GM19025 (cell line): ENCODE measurements around the gene TFIP11.

ENCODE experiments used
- ATAC-seq: cut with Tn5 transposase; IDR thresholded peaks from one replicate; pipeline ENCODE4 v1.9.1; 2021; ENCODE audit warnings: mild to moderate bottlenecking, low read depth, moderate library complexity; ENCODE audit not compliant: unreplicated experiment

The TFIP11 gene

DNA sequence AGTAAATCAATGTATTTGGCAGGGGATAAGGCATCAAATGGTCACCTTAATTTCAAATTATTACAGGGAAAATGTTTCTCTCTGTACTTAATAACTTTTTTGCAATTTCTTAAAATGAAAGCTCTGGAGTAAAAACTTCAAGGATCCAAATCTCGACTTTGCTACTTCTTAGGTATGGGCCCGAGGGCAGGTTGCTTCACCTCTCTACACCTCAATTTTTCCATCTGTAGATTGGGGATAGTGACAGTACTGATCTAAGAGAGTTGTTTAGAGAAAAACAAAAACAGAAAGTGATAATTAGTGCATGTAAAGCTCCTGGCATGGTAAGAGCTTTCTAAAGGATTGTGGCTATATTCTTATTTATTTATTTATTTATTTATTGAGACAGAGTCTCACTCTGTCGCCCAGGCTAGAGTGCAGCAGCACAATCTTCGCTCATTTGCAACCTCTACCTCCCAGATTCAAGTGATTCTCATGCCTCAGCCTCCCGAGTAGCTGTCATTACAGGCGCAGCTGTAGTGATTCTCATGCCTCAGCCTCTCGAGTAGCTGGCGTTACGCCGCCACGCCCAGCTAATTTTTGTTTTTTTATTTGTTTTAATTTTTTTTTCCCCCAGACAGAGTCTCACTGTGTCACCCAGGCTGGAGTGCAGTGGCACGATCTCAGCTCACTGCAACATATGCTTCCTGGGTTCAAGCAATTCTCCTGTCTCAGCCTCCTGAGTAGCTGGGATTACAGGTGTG, 2.3 kb upstream of the TFIP11 start:
- no peak for ATAC-seq

GRCh38 chr22:26513838-26514237, 1.6 kb upstream of the TFIP11 start:
- ATAC-seq: no peak

DNA sequence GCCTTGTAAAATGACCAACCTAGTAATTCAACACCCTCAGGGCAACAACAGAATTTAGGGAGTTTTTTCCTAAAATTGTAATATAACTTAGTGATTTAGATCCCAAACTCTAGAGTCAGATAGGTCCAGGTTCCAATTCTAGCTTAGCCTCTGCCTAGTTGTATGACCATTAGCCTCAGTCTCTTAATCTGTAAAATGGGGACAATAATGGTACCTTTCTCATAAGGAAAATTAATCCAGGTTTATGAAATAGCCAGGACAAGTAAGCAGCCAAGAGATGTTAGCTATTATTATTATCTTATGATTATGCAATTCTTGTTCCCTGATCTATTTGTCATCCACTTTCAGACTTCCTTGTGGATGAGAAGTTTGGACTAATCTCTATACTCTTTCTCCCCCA, 4.1 kb downstream of the TFIP11 start:
- ATAC-seq: no peak

DNA sequence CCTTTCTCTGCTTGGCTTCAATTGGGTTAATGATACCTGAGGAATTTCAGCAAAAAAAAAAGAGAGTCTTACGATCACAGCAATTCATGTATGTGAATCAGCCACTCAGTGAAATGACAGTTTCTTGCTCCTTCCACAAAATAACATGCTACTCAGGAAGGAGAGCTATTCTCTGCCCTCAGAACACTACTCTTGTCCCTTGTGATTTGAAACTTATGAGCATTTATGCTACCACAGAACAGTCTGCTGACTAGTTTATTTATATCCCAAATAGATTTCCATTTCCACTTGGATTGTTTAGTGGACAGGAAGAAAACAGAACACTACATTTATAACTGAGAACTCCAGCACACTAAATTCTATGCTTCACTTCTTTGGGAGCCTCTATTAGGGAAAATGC, 8.5 kb downstream of the TFIP11 start:
- no peak for ATAC-seq

- no peak for ATAC-seq
Observed at GRCh38 chr22:26502688-26503561, 9.3 kb downstream of the TFIP11 start.

DNA sequence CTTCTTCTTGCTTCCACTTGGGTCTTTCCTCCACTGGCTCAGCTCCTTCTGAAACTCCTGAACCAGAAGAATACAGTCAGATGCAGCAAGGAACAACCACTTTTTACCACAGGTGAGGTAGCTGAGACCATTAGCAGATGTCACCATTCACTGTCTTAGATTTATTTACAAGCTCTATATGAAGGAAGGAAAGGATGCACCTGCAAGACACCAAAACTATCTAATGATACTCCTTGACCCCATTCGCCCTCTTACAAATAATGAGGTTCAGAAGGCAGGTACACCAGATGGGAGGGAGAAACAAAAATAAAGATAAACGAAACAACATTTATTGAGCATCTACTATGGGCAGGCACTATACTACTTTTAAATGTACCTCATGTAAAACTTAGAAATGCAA, 10.3 kb downstream of the TFIP11 start:
- no peak for ATAC-seq

GRCh38 chr22:26499188-26499703, 13.0 kb downstream of the TFIP11 start:
- ATAC-seq: no peak

GRCh38 chr22:26496456-26496855, 15.8 kb downstream of the TFIP11 start:
- no peak for ATAC-seq

DNA sequence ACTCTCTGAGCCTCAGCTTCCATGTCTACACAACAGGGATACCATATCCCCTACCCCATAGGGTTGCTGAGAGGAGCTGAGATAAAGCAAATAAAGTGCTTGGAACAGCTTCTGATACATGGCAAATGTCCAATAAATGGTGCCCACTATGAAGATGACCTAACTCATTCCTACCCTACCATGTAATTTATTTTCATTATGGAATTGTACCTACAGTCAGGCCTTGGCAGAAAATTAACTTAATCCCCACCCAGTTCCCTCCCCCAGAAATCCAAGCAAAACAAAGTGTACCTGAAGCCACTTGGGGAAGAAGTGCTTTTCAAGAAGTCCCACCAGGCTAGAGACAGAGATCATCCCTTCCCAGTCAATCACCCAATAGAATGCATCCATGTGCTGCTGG, 17.8 kb downstream of the TFIP11 start:
- ATAC-seq: no peak

- ATAC-seq: no peak
Observed at GRCh38 chr22:26492220-26492619, 20.1 kb downstream of the TFIP11 start.

DNA sequence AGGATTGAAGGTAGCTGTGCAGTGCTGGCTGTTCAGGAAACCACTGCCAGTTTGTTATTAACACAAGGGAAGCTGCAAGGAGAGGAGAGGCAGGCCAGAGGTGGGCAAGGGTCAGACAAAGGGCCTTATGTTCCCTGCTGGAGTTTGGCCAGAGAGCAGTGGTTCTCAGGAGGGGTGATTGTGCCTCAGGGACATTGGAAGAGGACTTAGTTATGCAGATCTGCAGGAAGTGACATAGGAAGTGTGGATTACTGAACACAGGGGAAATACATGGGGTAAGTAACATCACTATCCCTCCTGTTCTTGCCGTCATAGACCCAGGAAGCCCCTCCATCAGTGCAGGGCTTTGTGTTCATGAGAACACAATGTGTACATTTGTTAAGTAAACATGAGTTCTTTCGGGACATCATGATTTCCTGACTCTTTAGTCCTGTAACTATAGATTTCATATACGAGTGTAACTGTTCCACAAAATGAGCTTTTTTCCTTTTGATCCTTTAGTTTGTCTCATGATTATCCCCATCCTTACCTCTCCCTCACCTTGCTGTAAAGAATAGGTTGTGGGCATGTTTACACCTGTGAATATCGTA, 22.7 kb downstream of the TFIP11 start:
- ATAC-seq: no peak

DNA sequence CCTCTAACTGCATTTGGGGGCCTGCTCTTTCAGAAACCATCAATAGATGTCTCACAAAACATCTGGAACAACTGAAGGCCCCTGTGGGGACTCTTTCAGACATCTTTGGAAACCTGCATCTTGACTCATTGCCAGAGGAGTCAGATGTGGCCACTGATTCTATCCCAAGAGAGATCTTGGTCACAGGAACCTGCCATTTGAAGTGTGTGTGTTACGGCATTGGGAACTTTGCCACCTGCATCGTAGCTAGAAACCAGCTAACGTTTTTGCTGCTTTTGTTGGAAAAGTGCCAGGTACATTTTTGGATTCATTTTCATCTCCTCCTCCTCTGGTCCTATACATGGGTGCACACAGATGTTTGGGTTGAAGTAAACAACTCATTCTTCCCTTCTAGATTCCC, 24.3 kb downstream of the TFIP11 start:
- ATAC-seq: no peak

DNA sequence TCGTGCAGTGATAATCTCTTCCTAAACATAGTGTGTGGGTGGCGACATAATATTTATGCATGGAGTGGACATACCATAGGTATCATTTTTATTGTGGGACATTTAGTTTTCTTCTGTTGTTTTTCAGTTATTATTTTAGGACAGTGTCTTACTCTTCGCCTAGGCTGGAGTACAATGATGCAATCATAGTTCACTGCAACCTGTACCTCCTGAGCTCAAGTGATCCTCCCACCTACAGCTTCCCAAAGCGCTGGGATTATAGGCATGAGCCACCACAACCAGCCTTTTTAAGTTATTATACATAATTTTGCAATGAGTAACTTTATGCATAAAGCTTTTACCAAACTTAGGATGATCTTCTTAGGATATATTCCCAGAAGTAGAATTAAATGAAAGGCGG, 25.9 kb downstream of the TFIP11 start:
- ATAC-seq: no peak

- no peak for ATAC-seq
Observed at GRCh38 chr22:26485806-26486390, 26.4 kb downstream of the TFIP11 start.

- no peak for ATAC-seq
Observed at GRCh38 chr22:26485013-26485412, 27.3 kb downstream of the TFIP11 start.

DNA sequence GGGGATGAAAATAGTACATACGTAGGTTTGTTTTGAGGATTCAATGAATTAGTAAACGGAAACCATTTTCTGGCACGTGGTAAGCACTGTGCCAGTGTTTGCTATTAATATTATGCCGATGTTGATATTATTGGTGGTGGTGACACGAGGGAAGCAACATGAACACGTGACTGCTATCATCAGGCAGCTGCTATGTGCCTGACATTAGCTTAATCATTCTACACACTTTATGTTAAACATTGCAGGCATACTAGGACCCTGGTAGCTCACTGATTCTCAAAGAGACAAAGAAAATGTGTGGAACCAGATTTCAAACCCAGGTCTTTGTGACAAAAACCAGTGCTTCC, 27.9 kb downstream of the TFIP11 start:
- no peak for ATAC-seq

GRCh38 chr22:26483439-26484359, 28.6 kb downstream of the TFIP11 start, which contains the start of the genes HPS4 and SRRD:
TSS of gene HPS4 (minus strand) at chr22:26483783. CDS start at chr22:26481762, 2,021 bp downstream.
TSS of gene SRRD (plus strand) at chr22:26483877. CDS start at chr22:26483891, 14 bp downstream.
- peak; percentile 77 for ATAC-seq

DNA sequence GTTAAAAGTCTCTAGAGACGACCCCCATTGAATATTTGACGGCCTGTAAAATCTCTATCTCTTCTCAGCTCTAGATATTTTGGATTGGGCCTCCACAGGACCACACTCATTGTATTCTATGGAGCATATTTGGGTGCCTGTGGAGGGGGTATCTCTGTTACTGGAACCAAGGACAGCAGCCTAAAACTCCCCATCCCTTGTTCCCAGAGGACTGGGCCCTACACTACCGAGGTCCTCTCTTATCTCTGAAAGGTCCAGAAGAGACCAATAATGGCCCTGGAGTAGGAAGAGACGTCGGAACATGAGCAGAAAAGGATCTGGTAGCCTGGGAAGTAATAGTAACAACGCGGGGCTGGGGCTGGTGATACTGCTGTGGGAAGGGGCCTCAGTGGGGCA, 29.2 kb downstream of the TFIP11 start:
- no peak for ATAC-seq

GRCh38 chr22:26482161-26482560, 30.1 kb downstream of the TFIP11 start:
- ATAC-seq: no peak

- ATAC-seq: no peak
Observed at GRCh38 chr22:26481694-26482093, 30.6 kb downstream of the TFIP11 start.
